ENCODE data around the gene TRMT61B.

DNA sequence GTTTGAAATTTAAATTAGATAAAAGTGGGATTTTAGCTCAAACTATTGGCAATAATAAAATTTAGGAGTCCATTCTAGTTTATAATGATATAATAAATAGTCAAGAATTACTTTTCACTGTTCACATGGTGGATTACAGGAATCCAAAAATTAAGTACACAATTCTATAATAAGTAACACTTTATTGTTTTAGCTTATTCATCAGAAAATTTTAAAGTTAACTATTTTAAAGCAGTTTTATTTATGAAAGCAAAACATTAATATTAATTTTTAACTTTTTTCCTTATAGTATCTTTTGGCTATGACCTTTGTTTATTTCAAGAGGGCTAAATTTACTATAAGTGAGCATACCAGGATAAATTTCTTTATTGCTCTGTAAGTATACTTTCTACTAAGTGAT lies 48.1 kb downstream of the TRMT61B start:
- TF ChIP-seq, protein P1, sequence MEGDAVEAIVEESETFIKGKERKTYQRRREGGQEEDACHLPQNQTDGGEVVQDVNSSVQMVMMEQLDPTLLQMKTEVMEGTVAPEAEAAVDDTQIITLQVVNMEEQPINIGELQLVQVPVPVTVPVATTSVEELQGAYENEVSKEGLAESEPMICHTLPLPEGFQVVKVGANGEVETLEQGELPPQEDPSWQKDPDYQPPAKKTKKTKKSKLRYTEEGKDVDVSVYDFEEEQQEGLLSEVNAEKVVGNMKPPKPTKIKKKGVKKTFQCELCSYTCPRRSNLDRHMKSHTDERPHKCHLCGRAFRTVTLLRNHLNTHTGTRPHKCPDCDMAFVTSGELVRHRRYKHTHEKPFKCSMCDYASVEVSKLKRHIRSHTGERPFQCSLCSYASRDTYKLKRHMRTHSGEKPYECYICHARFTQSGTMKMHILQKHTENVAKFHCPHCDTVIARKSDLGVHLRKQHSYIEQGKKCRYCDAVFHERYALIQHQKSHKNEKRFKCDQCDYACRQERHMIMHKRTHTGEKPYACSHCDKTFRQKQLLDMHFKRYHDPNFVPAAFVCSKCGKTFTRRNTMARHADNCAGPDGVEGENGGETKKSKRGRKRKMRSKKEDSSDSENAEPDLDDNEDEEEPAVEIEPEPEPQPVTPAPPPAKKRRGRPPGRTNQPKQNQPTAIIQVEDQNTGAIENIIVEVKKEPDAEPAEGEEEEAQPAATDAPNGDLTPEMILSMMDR (IDR thresholded peaks at IDR 0.05) = no peak
- no peak for TF ChIP-seq POLR2A (IDR thresholded peaks at IDR 0.05)

Data from transverse colon (tissue), 3 donors.